Ishikawa (cell line): ENCODE results near the gene ADTRP.

Experiments used
- CEBPB ChIP-seq: IDR thresholded peaks from 2 replicates; pipeline ENCODE4 v1.6.1; 2012
- CREB1 ChIP-seq: IDR thresholded peaks from 2 replicates; pipeline ENCODE4 v1.6.1; 2012; ENCODE audit warnings: low read depth
- EGR1 ChIP-seq: IDR thresholded peaks from 2 replicates; pipeline ENCODE4 v1.6.1; 2012
- EP300 ChIP-seq: IDR thresholded peaks from 2 replicates; pipeline ENCODE4 v1.6.1; 2012; ENCODE audit warnings: borderline replicate concordance
- FOXM1 ChIP-seq: IDR thresholded peaks from 2 replicates; pipeline ENCODE4 v1.6.1; 2012; ENCODE audit warnings: low read depth, borderline replicate concordance
- MAX ChIP-seq: IDR thresholded peaks from 2 replicates; pipeline ENCODE4 v1.6.1; 2012
- NFIC ChIP-seq: IDR thresholded peaks from 2 replicates; pipeline ENCODE4 v1.6.1; 2012
- RAD21 ChIP-seq: IDR thresholded peaks from 2 replicates; pipeline ENCODE4 v1.6.1; 2012; ENCODE audit warnings: low read depth
- REST ChIP-seq: IDR thresholded peaks from 2 replicates; pipeline ENCODE4 v1.6.1; 2012; ENCODE audit warnings: low read depth, mild to moderate bottlenecking
- TAF1 ChIP-seq: IDR thresholded peaks from 2 replicates; pipeline ENCODE4 v1.6.1; 2012; ENCODE audit warnings: low read depth, mild to moderate bottlenecking
- TCF12 ChIP-seq: IDR thresholded peaks from 2 replicates; pipeline ENCODE4 v1.6.1; 2012; ENCODE audit warnings: low read depth
- TEAD4 ChIP-seq: IDR thresholded peaks from 2 replicates; pipeline ENCODE4 v1.6.1; 2012
- YY1 ChIP-seq: IDR thresholded peaks from 2 replicates; pipeline ENCODE4 v1.6.1; 2012; ENCODE audit warnings: low read depth
- ZBTB7A ChIP-seq: IDR thresholded peaks from 2 replicates; pipeline ENCODE4 v1.6.1; 2012; ENCODE audit warnings: low read depth
- TF ChIP-seq, protein P1 (sequence below): IDR thresholded peaks from 2 replicates; pipeline ENCODE4 v1.6.1; 2012

Gene ADTRP

GRCh38 chr6:11821781-11822180 lies 43.2 kb upstream of the ADTRP start:
- TF ChIP-seq FOXM1 = no peak
- TF ChIP-seq CEBPB = no peak

- no peak for TF ChIP-seq MAX
- no peak for TF ChIP-seq REST
- no peak for TF ChIP-seq YY1
- no peak for TF ChIP-seq CEBPB
- no peak for TF ChIP-seq ZBTB7A
- TF ChIP-seq EP300 = no peak
- TF ChIP-seq RAD21 = no peak
- no peak for TF ChIP-seq TEAD4
- TF ChIP-seq EGR1 = no peak
- no peak for TF ChIP-seq CREB1
- no peak for TF ChIP-seq FOXM1
- TF ChIP-seq TAF1 = no peak
- no peak for TF ChIP-seq NFIC
- TF ChIP-seq, protein P1, sequence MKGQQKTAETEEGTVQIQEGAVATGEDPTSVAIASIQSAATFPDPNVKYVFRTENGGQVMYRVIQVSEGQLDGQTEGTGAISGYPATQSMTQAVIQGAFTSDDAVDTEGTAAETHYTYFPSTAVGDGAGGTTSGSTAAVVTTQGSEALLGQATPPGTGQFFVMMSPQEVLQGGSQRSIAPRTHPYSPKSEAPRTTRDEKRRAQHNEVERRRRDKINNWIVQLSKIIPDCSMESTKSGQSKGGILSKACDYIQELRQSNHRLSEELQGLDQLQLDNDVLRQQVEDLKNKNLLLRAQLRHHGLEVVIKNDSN = no peak
- TF ChIP-seq TCF12 = no peak
These were observed 42.2 kb upstream of the ADTRP start for GRCh38 chr6:11820821-11821220.

DNA sequence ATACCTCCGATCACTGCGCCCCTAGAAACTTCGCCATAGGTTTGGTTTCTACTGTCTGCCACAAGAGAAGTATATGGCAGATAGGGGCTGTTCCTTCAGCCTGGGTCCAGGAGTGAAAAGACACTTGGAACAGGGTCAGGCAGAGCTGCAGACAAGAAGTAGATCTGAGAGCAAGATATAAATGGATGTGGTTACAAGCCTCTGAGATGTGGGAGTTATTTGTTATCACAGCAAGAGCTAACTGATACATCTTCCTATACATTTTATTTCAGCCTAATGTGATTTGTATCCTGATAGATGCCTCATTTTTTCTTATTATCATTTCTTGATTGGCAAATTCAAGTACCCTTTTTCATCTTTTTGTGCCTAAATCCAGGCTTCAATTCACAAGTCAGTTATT lies 40.9 kb upstream of the ADTRP start:
- TF ChIP-seq YY1 (no peak), CEBPB (no peak), FOXM1 (no peak), RAD21 (no peak), TCF12 (no peak), NFIC (no peak), EGR1 (no peak), EP300 (no peak), REST (no peak), MAX (no peak), ZBTB7A (no peak), CREB1 (no peak), TEAD4 (no peak), TAF1 (no peak)
- TF ChIP-seq, protein P1 = no peak

DNA sequence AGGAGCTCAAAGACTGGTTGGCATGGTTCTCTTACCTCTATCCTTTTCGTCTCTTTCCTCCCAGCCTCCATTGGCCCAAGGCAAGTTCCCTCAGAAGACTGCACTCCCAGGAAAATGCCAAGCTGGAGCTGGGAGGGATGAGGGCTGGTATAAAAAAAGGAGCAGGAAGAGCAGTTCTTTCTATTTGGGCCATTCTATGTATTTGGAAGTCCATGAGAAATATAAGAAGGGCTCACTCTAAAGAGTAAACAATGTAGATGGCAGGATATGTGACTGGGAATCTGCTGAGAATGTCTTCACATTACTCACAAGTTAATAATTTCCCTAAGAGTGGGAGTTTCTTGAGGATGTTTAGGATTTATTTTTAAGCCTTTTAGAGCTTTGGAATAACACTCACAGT lies 36.6 kb upstream of the ADTRP start:
- no peak for TF ChIP-seq CEBPB
- TF ChIP-seq NFIC = no peak
- TF ChIP-seq, protein P1 = no peak
- TF ChIP-seq FOXM1 = no peak
- no peak for TF ChIP-seq REST
- no peak for TF ChIP-seq TCF12
- no peak for TF ChIP-seq YY1

GRCh38 chr6:11814819-11815218 lies 36.2 kb upstream of the ADTRP start:
- no peak for TF ChIP-seq RAD21
- no peak for TF ChIP-seq TEAD4
- TF ChIP-seq REST = no peak
